GM20000 (cell line): ENCODE data around the gene ST6GALNAC1.

Experiments
- DNase-seq: peaks from one replicate; pipeline ENCODE4 v3.0.0; 2012; ENCODE audit warnings: low spot score
- CTCF ChIP-seq: IDR thresholded peaks from 2 replicates; pipeline ENCODE4 v1.5.1; 2012; ENCODE audit warnings: mild to moderate bottlenecking, control low read depth; ENCODE audit errors: extremely low read depth, missing control alignments

Gene ST6GALNAC1

GRCh38 chr17:76581515-76581914 is 62.0 kb downstream of the ST6GALNAC1 start:
- DNase-seq = no peak
- no peak for TF ChIP-seq CTCF

DNA sequence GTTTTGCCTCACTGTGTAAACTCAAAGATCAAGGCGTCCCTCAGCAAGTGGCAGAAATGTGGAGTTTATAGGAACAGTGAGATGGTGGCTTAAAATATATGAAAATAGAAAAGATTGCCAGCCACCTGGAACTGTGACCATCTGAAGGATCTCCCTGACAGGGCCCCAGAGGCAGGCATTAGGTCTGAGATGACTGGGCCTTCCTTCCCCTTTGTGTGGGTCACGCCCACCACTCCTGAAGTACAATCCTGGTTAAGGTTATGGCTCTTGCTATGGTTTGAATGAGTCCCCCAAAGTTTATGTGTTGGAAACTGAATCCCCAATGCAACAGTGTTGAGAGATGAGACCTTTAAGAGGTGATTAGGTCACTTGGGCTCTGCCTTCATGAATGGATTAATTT is 64.3 kb downstream of the ST6GALNAC1 start:
- no peak for TF ChIP-seq CTCF
- DNase-seq = peak; percentile 43

DNA sequence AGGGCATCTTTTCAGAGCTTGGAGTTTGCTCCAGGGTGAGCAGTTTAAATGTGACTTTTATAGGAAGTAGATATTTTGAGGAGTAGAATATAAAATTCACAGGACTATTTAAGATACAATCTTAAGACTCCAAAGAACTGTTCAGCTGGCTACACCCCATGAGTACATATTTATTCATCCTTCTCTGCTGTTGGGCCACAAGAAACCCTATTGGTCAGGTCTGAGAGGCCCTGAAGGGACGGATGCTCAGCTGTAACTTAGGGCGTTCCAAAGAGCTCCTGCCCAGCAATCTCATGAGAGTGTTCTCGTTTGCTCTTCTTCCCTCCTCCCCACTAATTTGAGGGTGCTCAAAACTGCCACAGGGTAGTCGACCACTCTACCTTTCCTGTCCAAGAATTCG is 65.2 kb downstream of the ST6GALNAC1 start:
- peak; percentile 4 for DNase-seq
- no peak for TF ChIP-seq CTCF

- DNase-seq = no peak
- TF ChIP-seq CTCF = no peak
Observed at GRCh38 chr17:76577876-76578275, 65.7 kb downstream of the ST6GALNAC1 start.

DNA sequence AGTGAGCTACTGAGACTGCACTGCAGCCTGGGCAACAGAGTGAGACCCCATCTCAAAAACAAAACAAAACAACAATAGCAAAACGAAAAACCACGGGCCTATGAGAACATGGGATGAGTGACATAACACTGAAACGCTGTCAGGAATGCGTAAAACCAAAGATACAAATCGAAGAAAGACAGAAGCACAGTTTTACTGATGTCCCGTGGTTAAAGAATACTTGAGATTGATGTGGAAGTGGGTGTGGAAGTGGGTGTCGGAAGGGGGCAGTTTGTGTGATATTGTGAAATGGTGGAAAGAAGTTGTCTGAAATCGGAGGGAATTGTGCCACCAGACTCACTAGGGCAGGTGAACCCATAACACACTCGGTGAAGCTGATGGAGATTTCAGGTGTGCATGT is 67.4 kb downstream of the ST6GALNAC1 start:
- DNase-seq = no peak

DNA sequence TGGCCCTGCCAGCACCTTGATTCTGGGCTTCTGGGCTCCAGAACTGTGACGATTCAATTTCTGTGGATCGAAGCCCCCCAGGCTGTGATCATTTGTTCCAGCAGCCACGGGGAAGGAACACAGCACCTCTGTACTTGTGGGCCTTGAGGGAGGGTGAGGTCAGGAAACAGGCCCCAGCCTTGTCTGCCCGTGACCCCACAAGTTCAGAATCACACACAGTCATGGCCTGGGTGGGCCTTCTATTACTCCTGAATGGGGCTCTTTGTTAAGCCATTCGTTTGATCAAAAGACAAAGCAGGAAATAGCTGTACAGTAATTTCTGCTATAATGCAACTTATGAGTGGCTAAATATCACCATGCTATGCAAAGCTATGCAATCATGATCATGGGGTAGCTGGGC is 68.0 kb downstream of the ST6GALNAC1 start:
- TF ChIP-seq CTCF = no peak
- DNase-seq = no peak

More for the DNA sequence above, 67.4 kb downstream of the ST6GALNAC1 start:
- no peak for TF ChIP-seq CTCF
